IMR-90 (cell line): ENCODE results near the gene FBXW5.

Experiments
- CEBPB ChIP-seq: IDR thresholded peaks from 2 replicates; pipeline ENCODE4 v1.6.1; 2012; ENCODE audit warnings: low read depth, low read length, improper control_type of control experiment
- CHD1 ChIP-seq: IDR thresholded peaks from 2 replicates; pipeline ENCODE4 v1.6.1; 2012; ENCODE audit warnings: low read depth, low read length, improper control_type of control experiment
- CTCF ChIP-seq: conservative IDR thresholded peaks from 2 replicates; pipeline ENCODE4 v1.5.1; 2012; ENCODE audit warnings: mild to moderate bottlenecking, low read depth, low read length, improper control_type of control experiment
- ELK1 ChIP-seq: fragments of 150-350 bp; IDR thresholded peaks from 2 replicates; pipeline ENCODE4 v1.6.1; 2016; ENCODE audit warnings: low read depth, mild to moderate bottlenecking, low read length, moderate library complexity, borderline replicate concordance
- MAFK ChIP-seq: IDR thresholded peaks from 2 replicates; pipeline ENCODE4 v1.6.1; 2012; ENCODE audit warnings: low read depth, low read length, improper control_type of control experiment
- POLR2A ChIP-seq: IDR thresholded peaks from 2 replicates; pipeline ENCODE4 v1.6.1; 2012; ENCODE audit warnings: mild to moderate bottlenecking, low read depth, low read length
- RCOR1 ChIP-seq: IDR thresholded peaks from 2 replicates; pipeline ENCODE4 v1.6.1; 2012; ENCODE audit warnings: mild to moderate bottlenecking, low read length, improper control_type of control experiment; ENCODE audit not compliant: insufficient replicate concordance
- RFX5 ChIP-seq: IDR thresholded peaks from 2 replicates; pipeline ENCODE4 v1.8.0; 2012; ENCODE audit warnings: low read depth, mild to moderate bottlenecking, low read length, moderate library complexity

GRCh38 chr9:136900556-136900955 lies 44.0 kb downstream of the FBXW5 start:
- TF ChIP-seq CTCF (no peak), RFX5 (no peak), MAFK (no peak), RCOR1 (no peak), CHD1 (no peak), POLR2A (no peak), CEBPB (no peak), ELK1 (no peak)
